Left renal pelvis (tissue), 4 donors: Measurements from ENCODE around the gene OR6F1. TPM values are rescaled to one million over a fixed set of nuclear protein-coding genes. Genes with fewer than 3 reads are reported as not detected.
A peak's percentile ranks its signal among the peaks of the same experiment; 100 is the strongest.
"Not testable (repeated sequence)": the region's sequence is repeated elsewhere in the genome, so short reads cannot be mapped to it uniquely, and the experiment has no call there.

ENCODE experiments used
- DNase-seq, 4 donors: peaks; one replicate each; pipeline ENCODE4 v3.0.0-alpha.2; 2013; ENCODE audit warnings: low read depth in 4 of 4, low spot score in 3 of 4
- polyA plus RNA-seq, 4 donors: library from polyadenylated mRNA; unstranded; fragments of 120-200 nt; gene quantifications; one replicate each; pipeline ENCODE4 v1.2.1, GENCODE V29; 2013; ENCODE audit not compliant: insufficient read length in 4 of 4

The OR6F1 gene
- polyA plus RNA-seq = not detected

DNA sequence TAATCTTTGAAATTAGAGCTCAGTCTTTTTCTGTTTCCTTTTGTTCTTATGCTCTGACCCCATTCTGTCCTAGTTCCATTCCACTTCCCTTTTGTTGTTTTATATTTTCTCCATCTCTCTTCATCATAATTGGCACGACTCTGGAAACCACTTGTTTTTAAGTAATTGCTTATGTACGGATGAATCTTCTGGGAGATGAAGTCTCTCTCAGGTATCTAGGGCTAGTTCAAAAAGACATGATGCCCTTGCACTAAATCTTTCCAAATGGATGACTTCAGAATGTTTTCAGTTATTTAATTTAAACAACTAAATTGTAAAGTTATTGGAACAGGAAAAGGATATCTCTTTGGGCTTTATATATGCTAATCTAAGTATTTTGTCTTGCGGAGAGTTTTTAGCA is at the start of gene OR6F1:
OR6F1 (minus strand) TSS at position 101 of the 400 bp plus-strand sequence. CDS start 3,891 bp downstream, outside the sequence.
- DNase-seq = no peak

DNA sequence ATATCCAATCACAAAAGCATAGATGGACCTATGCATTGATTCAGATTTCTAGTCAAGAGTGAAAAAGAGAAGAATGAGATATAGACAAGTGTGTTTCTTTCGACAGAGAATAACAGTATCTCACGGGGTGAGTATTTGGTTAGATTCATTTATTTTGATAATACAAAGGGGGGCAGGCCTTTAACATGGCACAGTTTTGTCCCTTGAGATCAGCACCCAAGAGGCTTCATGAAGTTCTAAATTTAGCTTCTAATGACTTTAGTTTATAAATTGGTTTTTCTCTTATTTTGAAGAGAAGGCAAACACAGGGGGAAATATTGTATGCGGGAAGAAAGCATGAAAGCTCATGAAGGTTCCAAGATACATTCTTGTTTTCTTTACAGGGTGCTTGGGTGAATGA is 44.0 kb upstream of the OR6F1 start, which contains the start of gene OR1C1:
OR1C1 (minus strand) TSS at position 101 of the 400 bp plus-strand sequence. CDS start 2,150 bp downstream, outside the sequence.
- no peak for DNase-seq

DNA sequence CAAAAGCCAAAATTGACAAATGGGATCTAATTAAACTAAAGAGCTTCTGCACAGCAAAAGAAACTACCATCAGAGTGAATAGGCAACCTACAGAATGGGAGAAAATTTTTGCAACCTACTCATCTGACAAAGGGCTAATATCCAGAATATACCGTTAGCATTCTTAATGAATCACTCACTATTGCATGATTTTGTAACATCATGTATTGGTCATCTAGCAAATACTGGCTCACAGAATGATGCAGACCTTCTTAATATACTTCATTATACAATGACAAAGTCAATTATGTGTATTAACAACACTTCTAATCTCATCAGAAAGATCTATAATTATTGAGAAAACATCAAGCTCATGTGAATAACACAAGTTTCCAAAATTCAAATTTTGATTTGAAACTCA is 37.9 kb upstream of the OR6F1 start:
- DNase-seq = not testable (repeated sequence)

DNA sequence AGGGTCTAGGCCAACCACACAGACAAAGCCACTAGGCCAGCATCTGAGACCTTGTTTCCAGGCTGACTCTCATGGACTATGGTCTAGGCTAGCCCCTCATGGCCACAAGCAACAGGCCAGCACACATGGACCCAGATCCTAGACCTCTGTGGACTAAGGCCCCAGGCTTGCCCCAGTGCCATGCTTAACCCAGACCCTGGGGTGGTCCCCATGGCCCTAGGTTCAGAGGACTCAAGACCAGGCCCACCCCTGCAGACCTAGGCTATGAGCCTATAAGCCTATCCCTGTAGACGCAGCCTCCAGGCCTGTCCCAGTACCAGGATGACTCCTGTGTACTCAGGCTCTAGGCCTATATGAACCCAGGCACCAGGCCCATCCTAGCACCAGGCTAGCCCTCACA is 33.4 kb upstream of the OR6F1 start:
- DNase-seq = no peak

DNA sequence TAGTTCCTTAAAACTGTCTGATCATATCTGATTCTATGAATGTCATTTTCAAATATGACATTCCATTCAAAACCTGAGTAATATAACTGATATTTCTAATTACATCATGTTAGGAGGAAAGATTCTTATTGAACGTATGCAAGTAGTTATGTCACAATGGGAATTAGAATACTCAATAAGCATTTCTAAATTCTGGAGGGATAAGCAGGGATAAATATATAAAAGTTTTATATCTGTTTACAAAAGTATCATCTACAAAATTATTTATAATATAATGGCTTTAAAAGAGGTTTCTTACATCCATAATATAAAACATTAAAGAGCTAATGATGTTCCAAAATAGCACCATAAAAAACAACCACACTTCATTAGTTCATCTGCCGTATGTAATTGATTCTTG is 31.6 kb upstream of the OR6F1 start, which contains the start of gene OR14A2:
OR14A2 (minus strand) TSS at position 101 of the 400 bp plus-strand sequence.
- no peak for DNase-seq

DNA sequence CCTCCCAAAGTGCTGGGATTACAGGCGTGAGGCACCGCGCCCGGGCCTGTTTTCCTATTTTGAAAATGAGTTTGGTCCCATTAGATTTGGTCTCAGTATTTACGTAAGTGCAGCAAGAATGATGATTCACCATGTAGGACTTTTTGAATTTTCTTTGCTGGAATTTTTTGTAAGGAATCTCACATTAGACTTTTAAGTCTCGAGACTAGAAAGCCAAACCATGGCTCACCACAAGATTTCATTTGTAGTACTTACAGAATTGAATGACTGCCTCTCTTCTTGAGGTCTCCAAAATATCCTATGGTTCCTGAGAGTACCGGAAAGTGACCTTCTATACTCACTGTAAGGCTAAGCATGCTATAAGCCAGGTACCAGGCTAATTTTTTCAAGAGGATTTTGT is 31.2 kb upstream of the OR6F1 start:
- DNase-seq = no peak

DNA sequence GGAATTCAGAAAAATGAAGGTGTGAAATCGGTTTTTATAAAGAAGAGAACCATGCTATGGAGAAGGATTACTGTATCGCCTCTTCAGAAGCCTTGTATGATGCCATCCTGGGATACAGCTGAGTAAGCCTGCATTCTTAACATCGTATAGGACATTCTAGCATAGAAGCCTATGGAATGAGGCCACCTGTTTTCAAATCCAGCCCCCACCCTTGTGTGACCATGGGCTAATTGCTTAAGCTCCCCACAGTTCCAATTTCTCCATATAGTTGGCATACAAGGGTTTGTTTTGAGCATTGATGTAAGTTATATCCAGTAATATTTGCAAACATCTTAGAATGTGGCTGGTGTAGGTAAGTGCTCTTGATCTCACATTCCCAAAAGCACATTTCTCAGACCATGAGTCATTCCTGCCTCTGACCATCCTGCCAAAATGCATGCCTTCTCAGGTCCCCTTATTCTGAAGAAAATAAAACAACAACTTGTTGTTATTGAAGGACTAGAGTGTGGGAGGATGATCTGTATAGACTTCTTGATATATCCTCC is 30.0 kb upstream of the OR6F1 start:
- DNase-seq = no peak

DNA sequence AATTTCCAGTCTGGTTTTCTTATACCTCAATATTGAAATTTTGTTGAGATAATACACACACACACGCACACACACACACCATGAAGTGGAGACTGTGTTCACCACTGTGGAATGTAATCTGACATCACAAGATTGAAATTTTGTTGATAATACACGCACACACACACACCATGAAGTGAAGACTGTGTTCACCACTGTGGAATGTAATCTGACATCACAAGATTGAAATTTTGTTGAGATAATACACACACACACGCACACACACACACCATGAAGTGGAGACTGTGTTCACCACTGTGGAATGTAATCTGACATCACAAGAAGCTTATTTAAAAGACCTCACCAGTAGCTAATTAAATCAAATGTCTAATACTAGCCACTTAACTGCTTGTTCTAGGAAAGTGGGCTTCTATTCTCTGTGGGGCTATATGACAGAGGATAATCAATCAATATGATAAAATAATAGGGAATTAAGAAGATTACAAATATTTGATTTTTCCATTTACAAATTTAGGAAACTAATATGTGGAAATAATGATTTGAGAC is 25.8 kb upstream of the OR6F1 start:
- not testable (repeated sequence) for DNase-seq

DNA sequence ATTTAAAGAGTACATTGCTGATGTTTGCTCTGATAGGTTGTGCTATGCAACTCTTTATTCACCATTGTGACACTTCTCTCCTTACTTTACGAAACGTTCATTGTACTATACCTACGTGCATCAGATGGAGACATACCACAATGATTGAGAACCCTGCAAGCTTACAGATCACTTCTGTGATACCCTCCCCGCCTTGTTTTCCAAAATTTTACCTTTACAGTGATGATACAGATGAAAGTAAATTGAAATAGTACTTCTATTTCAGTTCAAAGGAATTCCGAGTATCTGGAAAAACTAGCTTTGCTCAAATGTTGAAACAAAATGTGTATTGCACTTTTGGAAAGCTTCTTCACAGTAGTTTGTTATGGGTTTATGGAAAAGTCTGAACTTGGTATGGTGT is 25.3 kb upstream of the OR6F1 start:
- DNase-seq = no peak

DNA sequence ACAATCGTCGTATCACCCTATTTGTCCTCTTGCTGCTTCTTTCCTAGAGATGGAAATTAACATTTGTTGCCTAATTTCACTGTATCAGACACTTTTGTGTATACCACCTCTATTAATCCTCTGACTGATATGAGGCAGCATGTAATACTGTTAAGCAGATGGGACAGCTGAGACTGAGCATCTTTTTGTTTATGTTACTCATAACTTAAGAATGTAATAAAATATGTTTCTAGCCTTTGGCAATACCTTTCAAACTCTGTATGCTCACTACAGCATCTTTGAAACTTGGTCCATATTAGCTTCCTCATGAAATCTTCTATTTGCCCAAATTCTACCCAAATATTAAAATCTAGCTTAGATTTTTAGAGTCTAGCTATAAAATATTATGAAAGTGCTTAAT is 24.3 kb upstream of the OR6F1 start:
- no peak for DNase-seq

DNA sequence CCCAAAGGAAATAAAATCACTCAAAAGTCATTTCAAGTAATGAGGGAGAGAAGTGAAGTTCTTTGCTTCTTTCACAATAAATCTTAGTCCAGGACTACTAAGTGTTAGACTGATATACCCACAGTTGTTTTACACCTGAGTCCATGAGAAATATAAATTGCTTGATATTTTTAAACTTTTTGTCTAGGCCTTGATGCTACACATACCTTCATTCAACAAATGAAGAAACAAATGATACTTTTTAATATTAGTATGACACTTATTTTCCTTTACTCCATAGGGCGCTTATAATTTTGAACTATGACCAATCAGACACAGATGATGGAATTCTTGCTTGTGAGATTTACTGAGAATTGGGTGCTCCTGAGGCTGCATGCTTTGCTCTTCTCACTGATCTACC is 21.9 kb upstream of the OR6F1 start, which contains the start of gene OR14K1:
OR14K1 (plus strand) TSS at position 301 of the 400 bp plus-strand sequence; CDS start at position 301, 0 bp downstream.
- no peak for DNase-seq

DNA sequence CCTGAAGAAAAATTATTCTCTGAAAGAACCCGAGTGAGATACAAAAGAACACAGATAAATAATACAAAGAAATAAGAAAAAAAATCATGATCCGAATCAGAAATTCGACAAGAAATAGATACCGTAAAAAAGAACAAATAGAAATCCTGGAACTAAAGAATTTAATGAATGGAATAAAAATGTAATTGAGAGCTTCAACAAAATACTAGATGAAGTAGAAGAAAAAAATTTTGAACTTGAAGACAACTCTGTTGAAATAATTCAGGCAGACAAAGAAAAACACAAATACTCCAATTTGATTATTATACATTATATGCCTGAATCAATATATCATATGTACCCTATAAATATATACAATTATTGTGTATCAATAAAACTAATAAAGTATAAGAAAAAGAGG is 4.8 kb upstream of the OR6F1 start:
- DNase-seq = no peak

DNA sequence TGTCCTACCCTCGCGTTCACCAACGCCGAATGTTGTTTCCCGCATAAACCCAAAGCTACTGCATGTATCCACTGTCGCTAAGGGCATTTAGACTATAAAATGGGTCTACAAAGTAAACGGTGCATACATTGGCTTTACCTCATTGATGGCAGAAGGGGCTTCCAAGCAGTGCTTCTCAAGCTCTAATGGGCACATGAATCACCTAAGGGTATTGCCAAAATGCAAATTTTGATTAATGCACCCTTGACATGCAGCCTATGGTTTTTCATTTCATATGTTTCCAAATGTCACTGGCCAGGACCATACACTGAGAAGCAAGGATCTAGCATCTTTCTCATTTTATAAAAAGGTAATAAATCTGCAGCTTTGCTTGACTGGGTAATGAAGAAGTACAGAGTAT is 2.7 kb downstream of the OR6F1 start:
- DNase-seq = no peak

DNA sequence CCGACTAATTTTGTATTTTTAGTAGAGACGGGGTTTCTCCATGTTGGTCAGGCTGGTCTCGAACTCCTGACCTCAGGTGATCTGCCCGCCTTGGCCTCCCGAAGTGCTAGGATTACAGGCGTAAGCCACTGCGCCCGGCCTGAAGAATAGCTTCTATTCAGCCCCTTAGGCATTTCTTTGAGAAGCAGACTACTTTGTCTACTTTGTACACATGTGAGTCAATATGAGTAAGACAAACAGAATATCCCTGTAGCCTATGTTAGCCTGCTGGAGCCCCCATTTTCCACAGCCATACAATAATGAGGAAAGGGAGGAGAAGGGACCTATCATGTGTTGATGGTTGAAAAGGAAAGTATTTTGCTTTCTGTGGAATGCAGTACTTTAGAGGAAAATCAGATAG is 5.8 kb downstream of the OR6F1 start:
- not testable (repeated sequence) for DNase-seq

DNA sequence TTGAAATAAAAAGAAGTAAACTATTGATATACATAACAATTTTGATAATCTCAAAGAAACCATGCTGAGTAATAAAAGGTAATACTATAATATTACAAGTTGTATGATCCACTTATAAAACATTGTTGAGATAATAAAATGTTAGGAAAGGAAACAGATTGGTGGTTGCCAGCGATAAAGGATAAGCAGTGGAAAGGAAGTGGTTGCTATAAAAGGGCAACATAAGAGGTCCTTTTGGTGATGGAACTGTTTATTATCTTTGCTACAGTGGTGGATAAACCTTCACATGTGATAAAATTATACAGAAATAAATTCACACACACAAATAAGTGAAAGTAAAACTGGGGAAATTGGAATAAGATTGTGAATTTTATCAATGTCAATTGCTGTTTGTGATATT is 15.1 kb downstream of the OR6F1 start:
- DNase-seq = no peak

DNA sequence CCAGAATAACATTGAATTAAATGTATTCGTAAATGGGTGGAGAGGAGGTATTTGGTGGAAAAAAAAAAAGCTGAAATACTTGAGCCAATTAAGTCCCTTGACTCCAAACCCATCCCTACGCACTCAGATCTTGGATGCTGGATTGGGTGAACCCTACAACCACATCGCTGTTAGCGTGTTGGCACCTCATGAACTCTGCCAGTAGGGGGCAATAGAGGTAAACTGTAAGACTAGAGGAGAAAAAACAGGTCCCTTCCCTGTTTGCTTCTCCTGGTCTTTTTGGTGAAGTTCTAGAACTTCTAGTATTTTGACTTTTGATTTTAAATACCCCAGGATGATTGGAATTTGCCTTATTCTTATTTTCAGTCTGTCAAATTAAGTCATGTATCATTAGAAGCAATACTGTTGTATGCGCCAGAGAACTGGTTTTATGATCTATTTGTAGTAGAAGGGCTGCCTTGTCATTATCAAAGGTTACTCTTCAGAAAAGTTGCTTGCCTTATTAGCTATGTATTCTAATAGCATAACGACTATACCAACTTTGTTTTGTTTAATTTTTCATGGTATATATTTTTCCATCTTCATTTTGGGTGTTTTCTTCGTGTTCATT is 35.1 kb downstream of the OR6F1 start:
- peak; percentile 2 to 18 (median 14) for DNase-seq

DNA sequence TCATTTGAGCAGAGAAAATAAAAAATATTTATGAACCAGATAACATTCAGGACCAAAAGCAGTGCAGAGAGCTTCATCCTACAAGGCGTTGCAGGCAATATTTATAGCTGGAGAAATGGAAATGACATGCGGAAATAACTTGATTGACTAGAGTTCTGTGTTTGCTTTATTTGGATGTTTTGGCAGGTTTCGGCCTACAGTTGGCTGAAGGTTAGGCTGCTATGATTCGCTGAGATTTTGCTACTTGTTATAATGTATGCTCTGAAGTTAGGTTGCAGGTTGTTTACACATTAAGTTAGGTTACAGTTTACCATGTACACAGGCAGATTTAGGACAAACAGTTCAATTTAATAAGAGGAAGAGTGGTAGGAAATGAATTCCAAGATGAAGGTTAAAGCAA is 36.3 kb downstream of the OR6F1 start:
- no peak for DNase-seq

DNA sequence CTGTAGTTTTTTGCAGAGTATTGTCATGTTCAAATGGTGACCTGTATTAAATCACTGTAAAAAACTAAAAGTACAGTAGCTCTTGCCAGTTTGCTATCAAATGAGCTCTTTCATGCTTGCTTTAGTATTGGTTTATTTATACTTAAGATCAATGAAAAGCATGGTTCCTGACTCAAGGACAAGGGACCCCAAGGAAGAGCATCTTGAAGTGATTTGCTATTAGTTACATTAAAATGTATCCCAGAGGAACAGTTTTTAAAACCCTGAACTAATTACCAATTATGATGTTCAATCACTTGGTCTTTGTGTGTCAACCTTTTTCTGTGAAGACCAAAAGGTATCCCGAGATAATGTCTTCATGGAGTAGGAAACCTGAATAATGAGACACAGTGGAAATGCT is 36.8 kb downstream of the OR6F1 start, which contains the start of gene OR13G1:
OR13G1 (minus strand) TSS at position 101 of the 400 bp plus-strand sequence. CDS start 6,698 bp downstream, outside the sequence.
- DNase-seq = no peak

DNA sequence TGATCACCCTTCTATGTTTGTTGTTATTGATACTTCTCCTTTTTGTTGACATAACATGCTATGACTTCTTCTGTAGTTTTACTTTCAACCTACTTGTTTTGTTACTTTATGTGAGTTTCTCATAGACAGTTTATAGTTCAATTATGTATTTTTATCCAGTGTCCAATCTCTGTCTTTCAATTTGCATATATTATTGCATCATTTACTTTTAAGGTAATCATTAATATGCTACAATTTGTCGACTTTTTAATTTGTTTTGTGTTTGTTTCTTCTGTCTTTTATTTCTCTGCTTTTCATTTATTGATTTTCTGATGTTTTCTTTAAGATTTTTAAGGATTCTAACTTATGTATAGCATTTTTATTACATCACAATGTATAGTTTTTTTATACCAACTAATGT is 47.2 kb downstream of the OR6F1 start:
- no peak for DNase-seq
